IMR-90 (cell line): ENCODE data around the gene ITGA3. TPM values are rescaled to one million over a fixed set of nuclear protein-coding genes. Genes with fewer than 3 reads are reported as not detected.

Source experiments
- ATAC-seq: fragments of 200-7000 bp; cut with Tn5 transposase; 2 replicates; pipeline ENCODE4 v1.9.1; 2020; ENCODE audit warnings: low read depth, mild to moderate bottlenecking, moderate library complexity
- BruUV-seq: library from RNA; stranded (reverse); fragments of 400-500 nt; replicated peaks from 2 replicates; lab custom pipeline; 2021; lab: Mats Ljungman, UMichigan
- CTCF ChIA-PET: fragments of 300-600 bp; formaldehyde crosslinking; extraction: SDS; loops from one replicate; lab custom pipeline; 2021; ENCODE audit warnings: antibody characterized with exemption; lab: Yijun Ruan, JAX
- POLR2A ChIA-PET: fragments of 300-600 bp; sonication (Branson Sonifier 250); formaldehyde crosslinking; loops from one replicate; lab custom pipeline; 2022; ENCODE audit warnings: antibody characterized with exemption; ENCODE audit not compliant: unreplicated experiment; lab: Charles Lee
- DNase-seq: peaks from one replicate; pipeline ENCODE4 v3.0.0; 2013
- H2AFZ ChIP-seq: replicated peaks from 2 replicates; pipeline ENCODE3; 2013; ENCODE audit warnings: low read length, mild to moderate bottlenecking; ENCODE audit not compliant: poor library complexity
- H2AK5ac ChIP-seq: 2 replicates; pipeline ENCODE4 v1.6.1; 2013; ENCODE audit warnings: low read depth, low read length, inconsistent platforms
- H2AK9ac ChIP-seq: replicated peaks from 2 replicates; pipeline ENCODE3; 2013; ENCODE audit warnings: mild to moderate bottlenecking, low read depth, low read length, moderate library complexity; ENCODE audit not compliant: poor library complexity
- H2BK120ac ChIP-seq: 2 replicates; pipeline ENCODE4 v1.6.1; 2013; ENCODE audit warnings: low read depth, low read length, inconsistent platforms
- H2BK15ac ChIP-seq: 3 replicates; pipeline ENCODE4 v1.6.1; 2013; ENCODE audit warnings: low read depth, low read length, inconsistent platforms
- H2BK20ac ChIP-seq: 2 replicates; pipeline ENCODE4 v1.6.1; 2013; ENCODE audit warnings: low read depth, mild to moderate bottlenecking, inconsistent platforms, low read length, moderate library complexity
- H2BK5ac ChIP-seq: 2 replicates; pipeline ENCODE4 v1.6.1; 2013; ENCODE audit warnings: mild to moderate bottlenecking, low read depth, low read length, inconsistent platforms; ENCODE audit not compliant: poor library complexity, severe bottlenecking
- H3K14ac ChIP-seq: replicated peaks from 2 replicates; pipeline ENCODE4 v1.6.1; 2013; ENCODE audit warnings: low read depth, low read length, inconsistent platforms
- H3K18ac ChIP-seq: 2 replicates; pipeline ENCODE4 v1.6.1; 2013; ENCODE audit warnings: low read depth, low read length, control low read depth
- H3K23ac ChIP-seq: 2 replicates; pipeline ENCODE4 v1.6.1; 2013; ENCODE audit warnings: low read depth, low read length, inconsistent platforms
- H3K27ac ChIP-seq: 2 replicates; pipeline ENCODE4 v1.5.1; 2013; ENCODE audit warnings: mild to moderate bottlenecking, control low read depth, low read length; ENCODE audit not compliant: insufficient read depth
- H3K27me3 ChIP-seq: 2 replicates; pipeline ENCODE4 v1.6.1; 2013; ENCODE audit warnings: low read length; ENCODE audit not compliant: control insufficient read depth, insufficient read depth
- H3K36me3 ChIP-seq: 2 replicates; pipeline ENCODE4 v1.6.1; 2013; ENCODE audit warnings: low read length, mixed read lengths; ENCODE audit not compliant: control insufficient read depth, insufficient read depth
- H3K4ac ChIP-seq: 2 replicates; pipeline ENCODE4 v1.6.1; 2013; ENCODE audit warnings: low read depth, low read length, inconsistent platforms
- H3K4me1 ChIP-seq: 2 replicates; pipeline ENCODE4 v1.6.1; 2013; ENCODE audit warnings: low read length, mixed read lengths; ENCODE audit not compliant: control insufficient read depth, insufficient read depth
- H3K4me2 ChIP-seq: 2 replicates; pipeline ENCODE4 v1.6.1; 2013; ENCODE audit warnings: low read depth, mild to moderate bottlenecking, control low read depth, low read length, moderate library complexity
- H3K4me3 ChIP-seq: 2 replicates; pipeline ENCODE4 v1.5.1; 2013; ENCODE audit warnings: low read depth, mild to moderate bottlenecking, control low read depth, low read length, moderate library complexity; ENCODE audit not compliant: insufficient read depth
- H3K56ac ChIP-seq: 2 replicates; pipeline ENCODE4 v1.6.1; 2013; ENCODE audit warnings: low read length, inconsistent platforms; ENCODE audit not compliant: insufficient read depth; ENCODE audit errors: extremely low read depth
- H3K79me1 ChIP-seq, 2 experiments: 2 replicates each; pipeline ENCODE4 v1.6.1; 2013; ENCODE audit warnings: low read length in 2 of 2, inconsistent platforms in 1 of 2, low read depth in 1 of 2
- H3K9ac ChIP-seq: 2 replicates; pipeline ENCODE4 v1.6.1; 2013; ENCODE audit warnings: low read depth, low read length, control low read depth
- H3K9me1 ChIP-seq: 2 replicates; pipeline ENCODE4 v1.6.1; 2013; ENCODE audit warnings: low read length, inconsistent platforms; ENCODE audit not compliant: insufficient read depth
- H3K9me3 ChIP-seq: 2 replicates; pipeline ENCODE4 v1.6.1; 2013; ENCODE audit warnings: low read length; ENCODE audit not compliant: control insufficient read depth, insufficient read depth
- H4K20me1 ChIP-seq: 2 replicates; pipeline ENCODE4 v1.6.1; 2013; ENCODE audit warnings: low read length, inconsistent platforms; ENCODE audit not compliant: insufficient read depth
- H4K5ac ChIP-seq: 2 replicates; pipeline ENCODE4 v1.6.1; 2013; ENCODE audit warnings: mild to moderate bottlenecking, low read depth, low read length, control low read depth
- H4K8ac ChIP-seq, 2 experiments: 2 replicates each; pipeline ENCODE4 v1.6.1; 2013; ENCODE audit warnings: low read depth in 2 of 2, low read length in 2 of 2, control low read depth in 1 of 2, inconsistent platforms in 1 of 2
- H4K91ac ChIP-seq: 2 replicates; pipeline ENCODE4 v1.6.1; 2013; ENCODE audit warnings: low read depth, low read length, inconsistent platforms; ENCODE audit not compliant: insufficient read depth
- FOS ChIP-seq: fragments of 150-350 bp; IDR thresholded peaks from 2 replicates; pipeline ENCODE4 v1.6.1; 2016; ENCODE audit warnings: low read depth, low read length
- NFE2L2 ChIP-seq: fragments of 150-350 bp; IDR thresholded peaks from 2 replicates; pipeline ENCODE4 v1.6.1; 2016; ENCODE audit warnings: low read depth, mild to moderate bottlenecking, low read length
- RCOR1 ChIP-seq: IDR thresholded peaks from 2 replicates; pipeline ENCODE4 v1.6.1; 2012; ENCODE audit warnings: mild to moderate bottlenecking, low read length, improper control_type of control experiment; ENCODE audit not compliant: insufficient replicate concordance
- WGBS, 2 experiments: methylation state at CpG; one replicate each; pipeline versions ENCODE4 v1.1.5 to v1.1.7; 2013; ENCODE audit warnings: missing lambda C conversion rate in 2 of 2; ENCODE audit not compliant: insufficient read length in 1 of 2; ENCODE audit errors: extremely low coverage in 2 of 2; 5-methylcytosine and 5-hydroxymethylcytosine counted together
- dilution Hi-C: fragments of 300-500 bp; cut with HindIII; formaldehyde crosslinking; loops from one replicate; pipeline ENCODE4 v1.14.3; 2018; ENCODE audit warnings: low sequenced_read_pairs; ENCODE audit not compliant: unreplicated experiment
- in situ Hi-C: fragments of 300-500 bp; cut with MboI; formaldehyde crosslinking; loops from 3 replicates; pipeline ENCODE4 v1.14.3; 2019; ENCODE audit warnings: low sequenced_read_pairs, inconsistent platforms, mixed read lengths
- intact Hi-C: fragments of 100-400 bp; cut with micrococcal nuclease; formaldehyde crosslinking; loops from 2 replicates; pipeline ENCODE4 v1.10.0; 2022
- polyA plus RNA-seq, 3 experiments: library from polyadenylated mRNA; depleted of rRNA; stranded (reverse); fragments of >200 nt; gene quantifications; 2 replicates each; pipeline ENCODE4 v1.2.3, GENCODE V29; 2012; ENCODE audit warnings: low replicate concordance in 1 of 3
- total RNA-seq: library from RNA; depleted of rRNA; stranded (reverse); fragments of >200 nt; gene quantifications from 2 replicates; pipeline ENCODE4 v1.2.3, GENCODE V29; 2012

ITGA3 gene
- total and polyA plus RNA-seq, 2 of the 4 experiments (the other 2 are of a cell fraction) = 78.0 to 202 TPM

DNA sequence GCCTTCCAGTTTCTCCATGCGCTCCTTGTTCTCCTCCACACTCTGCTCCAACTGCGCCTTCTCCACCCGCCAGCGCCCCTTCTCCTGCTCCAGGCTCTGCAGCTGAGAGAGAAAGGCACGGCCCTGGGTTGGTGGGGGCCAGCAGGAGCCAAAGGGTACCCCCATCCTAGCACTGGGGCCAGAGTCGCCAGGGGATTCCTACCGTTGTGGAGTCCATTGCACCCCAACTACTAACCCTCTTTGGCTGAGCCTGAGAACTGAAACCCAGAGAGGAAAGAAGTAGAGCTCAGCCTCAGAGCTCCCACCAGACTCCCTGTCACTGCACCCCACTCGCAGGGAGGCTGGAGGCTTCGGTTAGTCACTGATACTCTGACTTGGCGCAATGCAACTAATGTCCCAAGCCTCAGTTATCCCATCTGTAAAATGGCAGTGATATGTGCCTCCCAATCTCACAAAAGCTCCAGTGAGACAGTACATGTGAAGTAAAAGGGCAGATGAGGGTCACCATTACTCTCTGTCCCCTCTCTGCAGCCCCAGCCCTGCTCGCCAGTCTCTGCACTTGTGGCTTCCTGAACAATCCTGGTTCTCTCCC is 80.3 kb downstream of the ITGA3 start:
- intact Hi-C loops = no loop called here
- no peak overlapping the region for H4K8ac ChIP-seq
- no peak overlapping the region for H4K91ac ChIP-seq
- H2AFZ ChIP-seq = no peak overlapping the region
- no peak overlapping the region for H3K4ac ChIP-seq
- no peak overlapping the region for H2BK5ac ChIP-seq
- no peaks in the 10 kb centered on the region for H3K27me3 ChIP-seq
- peaks cover 13% of the 10 kb centered on the region for H3K4me1 ChIP-seq
- H3K56ac ChIP-seq = no peak overlapping the region
- WGBS, 2 experiments = 95% methylated on average over 7 of the region's 11 CpGs; no CpG with 5 or more reads in 1 of the 2 experiments
- BruUV-seq = no TSS peak
- no peak for TF ChIP-seq RCOR1
- no peak for TF ChIP-seq NFE2L2
- TF ChIP-seq FOS = no peak
- no peak overlapping the region for H3K27ac ChIP-seq
- H2BK20ac ChIP-seq = no peak overlapping the region
- H3K9me3 ChIP-seq = no peaks in the 10 kb centered on the region
- CTCF ChIA-PET = interaction anchor here (0.9 kb wide), 1 partner anchor 42 kb away, joined by 3 read pairs; no protein-coding TSS in a partner anchor
- dilution Hi-C loops = no loop called here
- H4K20me1 ChIP-seq = peaks cover 56% of the 10 kb centered on the region
- H3K9me1 ChIP-seq = peaks cover 6% of the 10 kb centered on the region
- no peak overlapping the region for H3K18ac ChIP-seq
- no peak overlapping the region for H4K5ac ChIP-seq
- no peak overlapping the region for H2BK15ac ChIP-seq
- peaks cover 30 to 71% of the 10 kb centered on the region in 2 experiments for H3K79me1 ChIP-seq
- ATAC-seq (no peak), DNase-seq (no peak)
- H2AK9ac ChIP-seq = no peak overlapping the region
- H3K23ac ChIP-seq = no peak overlapping the region
- no peak overlapping the region for H3K4me3 ChIP-seq
- H3K4me2 ChIP-seq = no peak overlapping the region
- in situ Hi-C loops = no loop called here
- POLR2A ChIA-PET = interaction anchor here (0.6 kb wide), 1 partner anchor 278 kb away, joined by 4 read pairs; no protein-coding TSS in a partner anchor
- no peak overlapping the region for H3K9ac ChIP-seq
- H3K36me3 ChIP-seq = peaks cover 66% of the 10 kb centered on the region
- H2BK120ac ChIP-seq = no peak overlapping the region
- H2AK5ac ChIP-seq = no peak overlapping the region
- H3K14ac ChIP-seq = no peak overlapping the region
